Measurements from ENCODE around the gene PER1. TPM values are rescaled to one million over a fixed set of nuclear protein-coding genes. Genes with fewer than 3 reads are reported as not detected.

PER1 gene
- total and polyA plus RNA-seq, 2 of the 13 experiments (the other 11 are each of a cell fraction or from before 2014, with no cell fraction given): 2.6 to 3.6 TPM

DNA sequence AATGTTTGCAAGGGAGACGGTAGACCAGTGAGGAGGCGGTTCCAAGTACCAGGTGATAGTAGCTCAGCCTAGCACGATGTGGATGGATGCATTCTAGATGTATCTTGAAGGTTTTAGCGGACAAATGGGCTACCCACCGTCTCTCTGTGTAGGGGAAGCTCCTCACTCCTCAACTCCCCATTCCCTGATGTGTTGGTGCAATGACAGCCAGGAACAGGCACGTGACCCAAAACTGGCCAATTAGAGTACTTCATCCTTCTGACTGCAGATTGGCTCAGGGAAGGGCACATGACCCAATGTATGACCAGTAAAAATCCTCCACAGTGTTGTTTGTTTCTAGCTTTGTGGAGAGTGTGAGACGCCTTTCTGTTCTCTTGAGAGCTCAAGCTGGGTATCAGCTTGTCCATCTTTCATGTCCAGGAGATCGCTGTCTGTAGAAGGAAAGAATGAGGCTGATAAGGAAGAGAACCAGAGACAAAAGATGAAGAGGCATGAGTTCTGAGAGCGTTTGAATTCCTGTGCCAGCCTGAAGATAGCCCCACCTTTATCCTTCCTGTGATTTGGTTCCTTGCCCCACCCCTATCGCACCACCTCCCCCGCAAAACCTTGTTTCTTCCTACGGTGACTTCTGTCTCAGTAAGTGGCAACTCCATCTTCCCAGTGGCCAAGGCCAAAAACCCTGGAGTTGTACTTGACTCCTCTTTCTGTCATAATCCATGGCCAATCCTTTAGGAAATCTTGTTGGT is 40.0 kb upstream of the PER1 start (continued):
- TF ChIP-seq DNMT3B (CRISPR knock-in tag; conservative IDR thresholded peaks at IDR 0.05) (0 out of 2 replicates have a peak, but pooled peaks have one; percentile 17), POLR2AphosphoS5 (IDR thresholded peaks at IDR 0.05; ENCODE audit: low read depth, low read length) (peak; percentile 97), NCOA2 (CRISPR knock-in tag; IDR thresholded peaks at IDR 0.05) (no peak), ZNF430 (CRISPR knock-in tag; IDR thresholded peaks at IDR 0.05) (no peak), ERF (CRISPR knock-in tag; IDR thresholded peaks at IDR 0.05) (peak; percentile 44; the same call in 1 of the 2 replicates), RAD51 (IDR thresholded peaks at IDR 0.05; ENCODE audit: borderline replicate concordance) (peak; percentile 98), HOXA3 (CRISPR knock-in tag; IDR thresholded peaks at IDR 0.05) (no peak), NAIF1 (CRISPR knock-in tag; IDR thresholded peaks at IDR 0.05; ENCODE audit: borderline replicate concordance) (no peak), SSRP1 (CRISPR knock-in tag; IDR thresholded peaks at IDR 0.05) (0 out of 2 replicates have a peak, but pooled peaks have one; percentile 23), FLYWCH1 (CRISPR knock-in tag; IDR thresholded peaks at IDR 0.05) (no peak), ZNF564 (CRISPR knock-in tag; IDR thresholded peaks at IDR 0.05) (no peak), KDM2A (CRISPR knock-in tag; IDR thresholded peaks at IDR 0.05; ENCODE audit: borderline replicate concordance, low read depth) (0 out of 2 replicates have a peak, but pooled peaks have one; percentile 44), ZFP82 (CRISPR knock-in tag; IDR thresholded peaks at IDR 0.05; ENCODE audit: borderline replicate concordance) (no peak), PTBP1 (IDR thresholded peaks at IDR 0.05; ENCODE audit: low read depth, low read length, poor library complexity, severe bottlenecking) (no peak), KMT2B (CRISPR knock-in tag; IDR thresholded peaks at IDR 0.05) (peak; percentile 35; the same call in 1 of the 2 replicates), STAT5B (CRISPR knock-in tag; IDR thresholded peaks at IDR 0.05) (no peak)
- TF ChIP-seq, protein P1, sequence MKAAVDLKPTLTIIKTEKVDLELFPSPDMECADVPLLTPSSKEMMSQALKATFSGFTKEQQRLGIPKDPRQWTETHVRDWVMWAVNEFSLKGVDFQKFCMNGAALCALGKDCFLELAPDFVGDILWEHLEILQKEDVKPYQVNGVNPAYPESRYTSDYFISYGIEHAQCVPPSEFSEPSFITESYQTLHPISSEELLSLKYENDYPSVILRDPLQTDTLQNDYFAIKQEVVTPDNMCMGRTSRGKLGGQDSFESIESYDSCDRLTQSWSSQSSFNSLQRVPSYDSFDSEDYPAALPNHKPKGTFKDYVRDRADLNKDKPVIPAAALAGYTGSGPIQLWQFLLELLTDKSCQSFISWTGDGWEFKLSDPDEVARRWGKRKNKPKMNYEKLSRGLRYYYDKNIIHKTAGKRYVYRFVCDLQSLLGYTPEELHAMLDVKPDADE (CRISPR knock-in tag; IDR thresholded peaks at IDR 0.05): no peak
- TF ChIP-seq, protein P2, sequence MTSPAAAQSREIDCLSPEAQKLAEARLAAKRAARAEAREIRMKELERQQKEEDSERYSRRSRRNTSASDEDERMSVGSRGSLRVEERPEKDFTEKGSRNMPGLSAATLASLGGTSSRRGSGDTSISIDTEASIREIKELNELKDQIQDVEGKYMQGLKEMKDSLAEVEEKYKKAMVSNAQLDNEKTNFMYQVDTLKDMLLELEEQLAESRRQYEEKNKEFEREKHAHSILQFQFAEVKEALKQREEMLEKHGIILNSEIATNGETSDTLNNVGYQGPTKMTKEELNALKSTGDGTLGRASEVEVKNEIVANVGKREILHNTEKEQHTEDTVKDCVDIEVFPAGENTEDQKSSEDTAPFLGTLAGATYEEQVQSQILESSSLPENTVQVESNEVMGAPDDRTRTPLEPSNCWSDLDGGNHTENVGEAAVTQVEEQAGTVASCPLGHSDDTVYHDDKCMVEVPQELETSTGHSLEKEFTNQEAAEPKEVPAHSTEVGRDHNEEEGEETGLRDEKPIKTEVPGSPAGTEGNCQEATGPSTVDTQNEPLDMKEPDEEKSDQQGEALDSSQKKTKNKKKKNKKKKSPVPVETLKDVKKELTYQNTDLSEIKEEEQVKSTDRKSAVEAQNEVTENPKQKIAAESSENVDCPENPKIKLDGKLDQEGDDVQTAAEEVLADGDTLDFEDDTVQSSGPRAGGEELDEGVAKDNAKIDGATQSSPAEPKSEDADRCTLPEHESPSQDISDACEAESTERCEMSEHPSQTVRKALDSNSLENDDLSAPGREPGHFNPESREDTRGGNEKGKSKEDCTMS (CRISPR knock-in tag; conservative IDR thresholded peaks at IDR 0.05): no peak
- TF ChIP-seq, protein P3, sequence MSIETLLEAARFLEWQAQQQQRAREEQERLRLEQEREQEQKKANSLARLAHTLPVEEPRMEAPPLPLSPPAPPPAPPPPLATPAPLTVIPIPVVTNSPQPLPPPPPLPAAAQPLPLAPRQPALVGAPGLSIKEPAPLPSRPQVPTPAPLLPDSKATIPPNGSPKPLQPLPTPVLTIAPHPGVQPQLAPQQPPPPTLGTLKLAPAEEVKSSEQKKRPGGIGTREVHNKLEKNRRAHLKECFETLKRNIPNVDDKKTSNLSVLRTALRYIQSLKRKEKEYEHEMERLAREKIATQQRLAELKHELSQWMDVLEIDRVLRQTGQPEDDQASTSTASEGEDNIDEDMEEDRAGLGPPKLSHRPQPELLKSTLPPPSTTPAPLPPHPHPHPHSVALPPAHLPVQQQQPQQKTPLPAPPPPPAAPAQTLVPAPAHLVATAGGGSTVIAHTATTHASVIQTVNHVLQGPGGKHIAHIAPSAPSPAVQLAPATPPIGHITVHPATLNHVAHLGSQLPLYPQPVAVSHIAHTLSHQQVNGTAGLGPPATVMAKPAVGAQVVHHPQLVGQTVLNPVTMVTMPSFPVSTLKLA (IDR thresholded peaks at IDR 0.05): peak; percentile 58
- TF ChIP-seq, protein P4, sequence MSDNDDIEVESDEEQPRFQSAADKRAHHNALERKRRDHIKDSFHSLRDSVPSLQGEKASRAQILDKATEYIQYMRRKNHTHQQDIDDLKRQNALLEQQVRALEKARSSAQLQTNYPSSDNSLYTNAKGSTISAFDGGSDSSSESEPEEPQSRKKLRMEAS (IDR thresholded peaks at IDR 0.05): peak; percentile 52
- TF ChIP-seq, protein P5, sequence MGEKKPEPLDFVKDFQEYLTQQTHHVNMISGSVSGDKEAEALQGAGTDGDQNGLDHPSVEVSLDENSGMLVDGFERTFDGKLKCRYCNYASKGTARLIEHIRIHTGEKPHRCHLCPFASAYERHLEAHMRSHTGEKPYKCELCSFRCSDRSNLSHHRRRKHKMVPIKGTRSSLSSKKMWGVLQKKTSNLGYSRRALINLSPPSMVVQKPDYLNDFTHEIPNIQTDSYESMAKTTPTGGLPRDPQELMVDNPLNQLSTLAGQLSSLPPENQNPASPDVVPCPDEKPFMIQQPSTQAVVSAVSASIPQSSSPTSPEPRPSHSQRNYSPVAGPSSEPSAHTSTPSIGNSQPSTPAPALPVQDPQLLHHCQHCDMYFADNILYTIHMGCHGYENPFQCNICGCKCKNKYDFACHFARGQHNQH (CRISPR knock-in tag; IDR thresholded peaks at IDR 0.05): peak; percentile 16; the same call in 1 of the 2 replicates
- TF ChIP-seq, protein P6, sequence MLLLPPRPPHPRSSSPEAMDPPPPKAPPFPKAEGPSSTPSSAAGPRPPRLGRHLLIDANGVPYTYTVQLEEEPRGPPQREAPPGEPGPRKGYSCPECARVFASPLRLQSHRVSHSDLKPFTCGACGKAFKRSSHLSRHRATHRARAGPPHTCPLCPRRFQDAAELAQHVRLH (CRISPR knock-in tag; IDR thresholded peaks at IDR 0.05; ENCODE audit: borderline replicate concordance, low read depth): peak; percentile 30; the same call in 1 of the 2 replicates

All from HepG2 (cell line).